Muscle layer of duodenum (tissue), 2 donors: ENCODE data around the gene NIPBL.

Source experiments
- H3K27ac ChIP-seq: one replicate; pipeline ENCODE4 v1.7.0; 2013; ENCODE audit warnings: mild to moderate bottlenecking, low read length
- H3K27me3 ChIP-seq: one replicate; pipeline ENCODE4 v1.7.0; 2013; ENCODE audit warnings: low read depth, mild to moderate bottlenecking, control low read depth, low read length
- H3K36me3 ChIP-seq, 2 donors: one replicate each; pipeline ENCODE4 v1.7.0; 2013; ENCODE audit warnings: low read length in 2 of 2, control low read depth in 1 of 2, mild to moderate bottlenecking in 1 of 2; ENCODE audit not compliant: insufficient read depth in 2 of 2, control insufficient read depth in 1 of 2
- H3K4me1 ChIP-seq, 2 donors: one replicate each; pipeline ENCODE4 v1.7.0; 2013; ENCODE audit warnings: low read length in 2 of 2, mild to moderate bottlenecking in 2 of 2, control low read depth in 1 of 2, moderate library complexity in 1 of 2; ENCODE audit not compliant: insufficient read depth in 2 of 2, control insufficient read depth in 1 of 2
- H3K4me3 ChIP-seq, 2 donors: one replicate each; pipeline ENCODE4 v1.7.0; 2013; ENCODE audit warnings: low read length in 2 of 2, low read depth in 1 of 2, mild to moderate bottlenecking in 1 of 2
- H3K9me3 ChIP-seq, 2 donors: one replicate each; pipeline ENCODE4 v1.7.0; 2013; ENCODE audit warnings: low read length in 2 of 2, control low read depth in 1 of 2, mild to moderate bottlenecking in 1 of 2; ENCODE audit not compliant: control insufficient read depth in 1 of 2
- donor health status: healthy.

Gene NIPBL

DNA sequence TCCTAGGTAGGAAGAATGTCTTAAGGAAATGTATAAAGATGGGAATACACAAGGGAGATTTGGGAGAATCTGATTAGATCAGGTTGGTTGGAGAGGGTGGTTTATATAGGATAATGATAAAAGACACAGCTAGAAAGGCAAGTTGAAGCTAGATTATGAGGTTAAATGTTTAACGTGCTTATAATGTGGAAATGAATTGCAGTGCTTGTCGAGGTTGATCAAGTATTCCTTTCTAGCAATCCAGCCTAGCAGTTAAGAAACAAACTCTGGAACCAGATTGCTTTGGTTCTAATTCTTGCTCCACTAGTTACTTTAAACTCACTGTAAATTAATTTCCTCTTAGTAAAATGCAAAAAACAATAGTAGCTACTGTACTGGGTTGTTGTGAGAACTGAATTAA lies 76.5 kb downstream of the NIPBL start:
- H3K4me3 ChIP-seq, result no peak overlapping the region
- no peak overlapping the region for H3K27ac ChIP-seq
- H3K9me3 ChIP-seq, result no peaks in the 10 kb centered on the region
- H3K4me1 ChIP-seq, result peaks cover 0 to 36% of the 10 kb centered on the region in 2 donors
- H3K27me3 ChIP-seq, result no peaks in the 10 kb centered on the region
- H3K36me3 ChIP-seq, result peaks cover 0 to 6% of the 10 kb centered on the region in 2 donors

DNA sequence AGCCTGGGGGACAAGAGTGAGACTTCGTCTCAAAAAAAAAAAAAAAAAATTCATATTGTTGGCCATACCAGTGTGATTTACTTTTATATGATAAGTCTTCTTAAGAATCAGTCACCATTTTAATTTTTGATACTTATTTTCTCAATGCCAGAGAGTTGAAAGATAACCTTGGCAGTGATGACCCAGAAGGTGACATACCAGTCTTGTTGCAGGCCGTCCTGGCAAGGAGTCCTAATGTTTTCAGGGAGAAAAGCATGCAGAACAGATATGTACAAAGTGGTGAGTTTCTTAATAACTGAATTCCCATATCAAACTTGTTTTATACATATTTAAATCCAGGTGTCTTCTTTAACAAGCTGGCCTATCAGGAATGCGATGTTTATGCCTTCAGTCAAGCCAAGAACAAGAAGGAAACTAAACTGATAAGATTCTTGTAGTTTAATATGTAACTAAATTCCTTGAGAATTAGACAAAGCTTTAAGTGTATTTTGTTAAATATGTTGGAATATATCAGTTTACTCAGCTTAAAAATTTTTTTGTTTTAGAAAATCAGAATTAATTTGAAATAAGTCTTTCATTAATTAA lies 81.5 kb downstream of the NIPBL start:
- H3K27ac ChIP-seq, result no peak overlapping the region
- peaks cover 13% of the 10 kb centered on the region in 2 donors for H3K36me3 ChIP-seq
- no peaks in the 10 kb centered on the region for H3K9me3 ChIP-seq
- H3K27me3 ChIP-seq, result no peaks in the 10 kb centered on the region
- no peak overlapping the region for H3K4me3 ChIP-seq
- peaks cover 0 to under 1% of the 10 kb centered on the region in 2 donors for H3K4me1 ChIP-seq

DNA sequence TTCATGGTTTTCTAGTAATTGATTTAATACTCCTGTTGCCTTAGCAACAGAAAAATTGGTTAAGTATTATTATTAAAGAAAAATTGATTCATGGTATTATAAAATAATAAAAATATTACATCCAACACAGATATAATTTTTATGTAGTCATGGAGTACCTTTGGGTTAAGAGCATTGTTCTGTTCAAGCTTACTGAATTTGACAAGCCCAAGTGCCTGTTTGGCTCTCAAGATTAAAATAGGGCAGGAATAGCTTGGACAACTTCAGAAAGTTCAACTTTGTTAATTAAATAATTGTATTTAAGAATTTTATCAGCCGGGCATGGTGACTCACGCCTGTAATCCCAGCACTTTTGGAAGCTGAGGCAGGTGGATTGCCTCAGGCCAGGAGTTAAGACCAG lies 82.0 kb downstream of the NIPBL start:
- peaks cover 13 to 16% of the 10 kb centered on the region in 2 donors for H3K36me3 ChIP-seq
- no peak overlapping the region for H3K27ac ChIP-seq
- no peaks in the 10 kb centered on the region for H3K4me1 ChIP-seq

DNA sequence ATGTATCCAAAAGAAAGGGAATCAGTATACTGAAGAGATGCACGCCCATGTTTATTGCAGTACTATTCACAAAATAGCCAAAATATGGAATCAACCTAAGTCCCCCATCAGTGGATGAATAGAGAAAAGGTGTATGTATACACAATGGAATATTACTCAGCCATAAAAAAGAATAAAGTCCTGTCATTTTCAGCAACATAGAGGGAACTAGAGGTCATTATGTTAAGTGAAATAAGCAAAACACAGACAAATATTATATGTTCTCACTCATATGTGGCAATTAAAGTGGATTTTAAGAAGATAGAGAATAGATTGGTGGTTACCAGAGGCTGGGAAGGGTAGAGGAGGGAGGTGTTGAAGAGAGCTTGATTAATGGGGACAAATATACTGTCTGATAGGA lies 88.6 kb downstream of the NIPBL start:
- H3K27me3 ChIP-seq, result no peaks in the 10 kb centered on the region
- peaks cover 25 to 30% of the 10 kb centered on the region in 2 donors for H3K36me3 ChIP-seq
- H3K4me3 ChIP-seq, result no peak overlapping the region
- H3K9me3 ChIP-seq, result no peaks in the 10 kb centered on the region
- H3K27ac ChIP-seq, result no peak overlapping the region
- H3K4me1 ChIP-seq, result no peaks in the 10 kb centered on the region

More for the DNA sequence above, 82.0 kb downstream of the NIPBL start:
- Histone ChIP-seq H3K27me3 (no peaks in the 10 kb centered on the region), H3K9me3 (no peaks in the 10 kb centered on the region), H3K4me3 (no peak overlapping the region)

DNA sequence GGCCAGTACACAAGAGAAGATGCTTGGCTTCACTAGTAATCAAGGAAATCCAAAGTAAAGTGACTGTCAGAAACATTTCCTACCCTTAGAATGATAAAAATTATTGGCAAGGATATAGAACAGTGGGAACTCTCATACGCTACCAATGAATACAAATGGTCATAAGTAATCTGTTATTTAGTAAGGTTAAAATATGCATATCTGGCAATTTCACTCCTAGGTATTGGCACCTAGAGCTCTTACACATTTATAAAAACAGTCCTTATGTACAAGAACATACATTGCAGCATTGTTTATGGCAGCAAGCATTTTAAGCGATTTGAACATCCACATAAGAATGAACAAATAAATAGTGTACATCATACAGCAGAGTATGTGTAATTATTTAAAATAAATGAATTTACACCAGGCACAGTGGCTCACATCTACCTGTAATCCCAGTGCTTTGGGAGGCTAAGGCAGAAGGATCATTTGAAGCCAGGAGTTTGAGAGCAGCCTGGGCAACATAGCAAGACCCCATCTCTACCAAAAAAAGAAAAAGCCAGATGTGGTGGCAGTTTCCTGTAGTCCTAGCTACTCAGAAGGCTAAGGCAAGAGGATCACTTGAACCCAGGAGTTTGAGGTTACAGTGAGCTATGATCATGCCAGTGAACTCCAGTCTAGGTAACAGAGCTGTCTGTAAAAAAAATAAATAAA lies 93.3 kb downstream of the NIPBL start:
- Histone ChIP-seq H3K36me3 (peaks cover 25 to 29% of the 10 kb centered on the region in 2 donors), H3K27ac (no peak overlapping the region), H3K4me3 (no peak overlapping the region), H3K4me1 (no peaks in the 10 kb centered on the region), H3K9me3 (no peaks in the 10 kb centered on the region), H3K27me3 (no peaks in the 10 kb centered on the region)

DNA sequence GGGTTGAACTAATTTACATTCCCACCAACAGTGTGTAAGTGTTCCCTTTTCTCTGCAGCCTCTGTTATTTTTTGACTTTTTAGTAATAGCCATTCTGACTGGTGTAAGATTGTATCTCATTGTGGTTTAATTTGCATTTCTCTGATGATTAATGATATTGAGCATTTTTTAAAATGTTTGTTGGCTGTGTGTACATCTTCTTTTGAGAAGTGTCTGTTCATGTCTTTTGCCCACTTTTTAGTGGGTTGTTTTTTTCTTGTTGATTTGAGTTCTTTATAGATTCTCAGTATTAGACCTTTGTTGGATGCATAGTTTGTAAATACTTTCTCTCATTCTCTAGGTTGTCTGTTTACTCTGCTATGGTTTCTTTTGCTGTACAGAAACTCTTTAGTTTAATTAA lies 101.6 kb downstream of the NIPBL start:
- H3K27ac ChIP-seq, result no peak overlapping the region
- peaks cover 17 to 27% of the 10 kb centered on the region in 2 donors for H3K36me3 ChIP-seq
- H3K27me3 ChIP-seq, result no peaks in the 10 kb centered on the region
- H3K4me3 ChIP-seq, result no peak overlapping the region
- H3K9me3 ChIP-seq, result no peaks in the 10 kb centered on the region
- H3K4me1 ChIP-seq, result no peaks in the 10 kb centered on the region

DNA sequence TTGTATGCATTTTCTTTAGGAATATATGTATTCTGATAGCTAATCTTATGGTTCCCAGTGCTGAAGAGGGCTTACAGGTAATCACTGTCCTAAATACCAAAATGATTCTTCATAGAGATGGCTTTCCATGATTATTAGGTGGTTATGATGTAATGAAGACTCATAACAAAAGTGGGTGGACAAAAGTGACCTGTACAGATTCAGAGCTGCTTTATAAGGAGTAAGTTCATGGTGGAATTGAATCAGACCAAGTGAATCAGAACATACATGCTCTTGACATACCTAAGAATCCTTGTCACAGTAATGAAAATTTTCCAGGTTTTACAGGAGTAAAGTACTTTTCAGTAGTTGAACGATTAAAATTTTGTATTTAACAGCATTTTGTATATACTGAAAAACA lies 105.6 kb downstream of the NIPBL start:
- H3K4me1 ChIP-seq, result no peaks in the 10 kb centered on the region
- H3K27me3 ChIP-seq, result no peaks in the 10 kb centered on the region
- H3K9me3 ChIP-seq, result no peaks in the 10 kb centered on the region
- no peak overlapping the region for H3K4me3 ChIP-seq
- H3K27ac ChIP-seq, result no peak overlapping the region
- peaks cover 12 to 20% of the 10 kb centered on the region in 2 donors for H3K36me3 ChIP-seq

DNA sequence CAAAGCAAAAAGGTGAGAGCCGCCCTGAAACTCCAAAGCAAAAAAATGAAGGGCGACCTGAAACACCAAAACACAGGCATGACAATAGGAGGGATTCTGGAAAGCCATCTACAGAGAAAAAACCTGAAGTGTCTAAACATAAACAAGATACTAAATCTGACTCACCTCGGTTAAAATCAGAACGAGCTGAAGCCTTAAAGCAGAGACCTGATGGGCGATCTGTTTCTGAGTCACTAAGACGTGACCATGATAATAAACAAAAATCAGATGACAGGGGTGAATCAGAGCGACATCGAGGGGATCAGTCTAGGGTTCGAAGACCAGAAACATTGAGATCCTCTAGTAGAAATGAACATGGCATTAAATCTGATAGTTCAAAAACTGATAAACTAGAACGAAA lies 108.8 kb downstream of the NIPBL start:
- no peaks in the 10 kb centered on the region for H3K4me1 ChIP-seq
- peaks cover 12% of the 10 kb centered on the region in 2 donors for H3K36me3 ChIP-seq
- no peak overlapping the region for H3K27ac ChIP-seq
- H3K9me3 ChIP-seq, result no peaks in the 10 kb centered on the region
- no peaks in the 10 kb centered on the region for H3K27me3 ChIP-seq
- no peak overlapping the region for H3K4me3 ChIP-seq

DNA sequence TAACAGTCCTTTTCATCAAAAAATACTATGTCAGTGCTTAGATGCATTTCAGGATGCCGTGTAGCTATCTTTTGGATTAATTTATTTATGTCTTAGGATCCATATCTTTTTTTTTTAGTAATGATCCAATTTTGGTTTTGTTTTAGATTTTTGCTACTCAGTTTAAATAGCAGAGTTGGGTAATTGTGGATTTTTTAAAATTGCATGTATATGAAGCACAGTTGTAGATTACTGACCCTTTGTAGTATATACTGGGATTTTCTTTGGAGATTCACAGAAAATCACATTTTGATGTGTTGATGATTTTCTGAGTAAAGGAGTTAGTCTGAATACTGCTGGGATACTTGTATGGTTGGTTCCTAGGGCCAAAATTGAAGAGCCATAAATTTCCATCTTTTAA lies 111.8 kb downstream of the NIPBL start:
- Histone ChIP-seq H3K36me3 (peaks cover 12% of the 10 kb centered on the region in 2 donors), H3K4me1 (no peaks in the 10 kb centered on the region), H3K27me3 (no peaks in the 10 kb centered on the region), H3K4me3 (no peak overlapping the region), H3K27ac (no peak overlapping the region), H3K9me3 (no peaks in the 10 kb centered on the region)

DNA sequence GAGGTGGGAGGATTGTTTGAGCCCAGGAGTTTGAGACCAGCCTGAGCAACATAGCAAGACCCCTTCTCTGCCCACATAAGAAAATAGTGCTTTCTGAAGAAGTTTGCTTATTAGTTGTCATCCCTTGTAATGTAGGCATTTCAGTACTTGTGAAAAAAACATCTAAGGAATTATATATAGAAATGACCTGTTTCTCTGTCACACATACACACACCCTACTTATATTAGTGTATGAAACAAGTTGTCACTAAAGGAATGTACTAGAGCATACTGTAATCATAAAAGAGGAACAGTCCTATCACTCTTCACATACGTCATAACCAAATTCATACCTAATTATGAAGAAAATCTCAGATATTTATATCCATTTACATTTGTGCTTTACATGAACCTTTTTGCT lies 122.0 kb downstream of the NIPBL start:
- no peaks in the 10 kb centered on the region for H3K27me3 ChIP-seq
- H3K27ac ChIP-seq, result no peak overlapping the region
- H3K9me3 ChIP-seq, result no peaks in the 10 kb centered on the region
- no peaks in the 10 kb centered on the region for H3K4me1 ChIP-seq
- H3K4me3 ChIP-seq, result no peak overlapping the region
- H3K36me3 ChIP-seq, result peaks cover 21 to 35% of the 10 kb centered on the region in 2 donors

DNA sequence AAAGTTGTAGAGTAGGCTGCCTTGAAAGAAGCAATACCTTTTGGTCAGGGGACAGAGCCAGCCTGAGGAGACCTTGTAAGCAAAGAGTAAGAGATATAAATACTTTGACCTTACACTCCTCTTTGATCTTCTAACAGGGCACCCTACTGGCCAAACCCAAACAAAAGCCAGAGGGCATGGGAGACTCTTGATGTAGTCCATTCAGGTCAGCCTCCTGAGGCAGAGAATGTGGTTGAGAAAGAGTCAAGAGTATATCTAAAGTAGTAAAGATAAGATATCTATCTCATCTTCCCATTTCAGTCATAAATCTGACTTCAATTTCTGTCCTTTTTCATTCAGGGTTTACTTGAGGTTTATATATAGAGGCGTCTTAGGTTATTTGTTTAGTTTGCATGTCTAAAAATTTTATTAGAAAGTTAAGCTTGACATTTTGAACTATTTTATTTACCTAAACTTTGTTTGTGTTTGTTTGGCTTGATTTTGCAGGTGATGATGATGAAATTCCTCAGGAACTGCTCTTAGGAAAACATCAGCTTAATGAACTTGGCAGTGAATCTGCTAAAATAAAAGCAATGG lies 125.7 kb downstream of the NIPBL start:
- Histone ChIP-seq H3K4me1 (no peaks in the 10 kb centered on the region), H3K4me3 (no peak overlapping the region), H3K27me3 (no peaks in the 10 kb centered on the region), H3K9me3 (no peaks in the 10 kb centered on the region), H3K27ac (no peak overlapping the region), H3K36me3 (peaks cover 25 to 29% of the 10 kb centered on the region in 2 donors)
